ENCODE measurements around the gene MUC13. TPM values are rescaled to one million over a fixed set of nuclear protein-coding genes. Genes with fewer than 3 reads are reported as not detected.
A peak's percentile ranks its signal among the peaks of the same experiment; 100 is the strongest.

Gene MUC13
- total RNA-seq, 4 donors from 2014 or later: 1.7 TPM; not detected in 3

DNA sequence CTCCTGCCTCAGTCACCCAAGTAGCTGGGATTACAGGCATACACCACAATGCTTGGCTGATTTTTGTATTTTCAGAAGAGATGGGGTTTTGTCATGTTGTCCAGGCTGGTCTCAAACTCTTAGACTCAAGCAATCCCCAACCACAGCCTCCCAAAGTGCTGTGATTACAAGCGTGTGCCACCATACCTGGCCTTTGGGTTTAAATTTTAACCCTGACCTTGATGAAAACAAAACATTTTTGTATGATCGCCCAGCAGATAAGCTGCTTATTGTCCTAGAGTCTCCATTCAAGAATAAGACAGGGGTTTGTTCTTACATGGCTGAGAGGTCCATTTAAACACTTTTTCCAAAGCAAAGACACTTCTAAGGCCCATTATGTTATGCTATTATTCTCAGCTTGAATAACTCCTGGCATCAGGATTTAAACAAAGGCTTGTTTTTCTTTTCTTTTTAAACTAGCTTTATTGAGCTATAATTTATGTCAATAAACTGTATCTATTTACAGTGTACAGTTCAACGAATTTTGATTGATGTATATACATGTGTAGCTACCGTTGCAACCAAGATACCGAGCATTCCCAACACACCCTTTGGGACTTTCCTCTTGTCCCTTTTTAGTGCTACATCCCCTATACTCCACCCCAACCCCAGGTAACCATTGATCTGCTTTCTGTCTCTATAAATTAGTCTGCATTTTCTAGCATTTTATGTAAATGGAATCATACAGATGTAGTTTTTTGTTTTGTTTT is 1.4 kb upstream of the MUC13 start:
- H3K4me1 ChIP-seq: no peaks in the 10 kb centered on the region
- ATAC-seq (no peak), DNase-seq (no peak)
- no peak overlapping the region for H3K27ac ChIP-seq
- H3K9me3 ChIP-seq: no peaks in the 10 kb centered on the region
- no peaks in the 10 kb centered on the region for H3K36me3 ChIP-seq
- no peak for TF ChIP-seq POLR2A (IDR thresholded peaks at IDR 0.05)
- TF ChIP-seq, protein P1, sequence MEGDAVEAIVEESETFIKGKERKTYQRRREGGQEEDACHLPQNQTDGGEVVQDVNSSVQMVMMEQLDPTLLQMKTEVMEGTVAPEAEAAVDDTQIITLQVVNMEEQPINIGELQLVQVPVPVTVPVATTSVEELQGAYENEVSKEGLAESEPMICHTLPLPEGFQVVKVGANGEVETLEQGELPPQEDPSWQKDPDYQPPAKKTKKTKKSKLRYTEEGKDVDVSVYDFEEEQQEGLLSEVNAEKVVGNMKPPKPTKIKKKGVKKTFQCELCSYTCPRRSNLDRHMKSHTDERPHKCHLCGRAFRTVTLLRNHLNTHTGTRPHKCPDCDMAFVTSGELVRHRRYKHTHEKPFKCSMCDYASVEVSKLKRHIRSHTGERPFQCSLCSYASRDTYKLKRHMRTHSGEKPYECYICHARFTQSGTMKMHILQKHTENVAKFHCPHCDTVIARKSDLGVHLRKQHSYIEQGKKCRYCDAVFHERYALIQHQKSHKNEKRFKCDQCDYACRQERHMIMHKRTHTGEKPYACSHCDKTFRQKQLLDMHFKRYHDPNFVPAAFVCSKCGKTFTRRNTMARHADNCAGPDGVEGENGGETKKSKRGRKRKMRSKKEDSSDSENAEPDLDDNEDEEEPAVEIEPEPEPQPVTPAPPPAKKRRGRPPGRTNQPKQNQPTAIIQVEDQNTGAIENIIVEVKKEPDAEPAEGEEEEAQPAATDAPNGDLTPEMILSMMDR (IDR thresholded peaks at IDR 0.05 in 4 of 5, conservative IDR thresholded peaks at IDR 0.05 in 1 of 5): no peak
- in situ Hi-C loops (cut with MboI; ENCODE audit: low sequenced_read_pairs in 4 of 4) (no loop called here), intact Hi-C loops (cut with DNase I; ENCODE audit: low total_unique reads) (no loop called here)
- H3K4me3 ChIP-seq: no peak overlapping the region
- no peaks in the 10 kb centered on the region for H3K27me3 ChIP-seq

DNA sequence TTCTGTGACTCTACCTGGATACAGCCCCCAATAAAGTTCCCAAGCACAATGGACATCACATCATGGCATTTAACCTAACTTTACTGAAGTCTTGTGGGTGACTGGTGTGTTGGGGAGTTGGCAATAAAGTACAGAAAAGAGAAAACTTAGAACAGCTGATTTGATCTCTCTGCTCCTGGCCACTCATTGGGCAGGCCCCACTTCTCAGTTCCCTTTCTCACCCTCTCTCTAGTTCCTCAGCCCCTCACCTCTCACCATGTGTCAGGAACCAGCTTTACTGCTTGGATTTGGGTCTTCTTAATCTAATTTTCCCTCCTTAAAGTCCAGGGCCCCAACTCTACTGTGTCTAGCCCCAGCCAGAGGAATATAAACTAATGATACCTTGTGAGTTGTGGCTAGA is 713 bp upstream of the MUC13 start:
- Histone ChIP-seq H3K4me1 (no peaks in the 10 kb centered on the region), H3K4me3 (no peak overlapping the region), H3K36me3 (no peaks in the 10 kb centered on the region), H3K9me3 (no peaks in the 10 kb centered on the region), H3K27me3 (no peaks in the 10 kb centered on the region), H3K27ac (no peak overlapping the region)
- ATAC-seq (no peak), DNase-seq (no peak)
- in situ Hi-C loops (cut with MboI; ENCODE audit: low sequenced_read_pairs in 4 of 4) (no loop called here), intact Hi-C loops (cut with DNase I; ENCODE audit: low total_unique reads) (no loop called here)
- TF ChIP-seq POLR2A (IDR thresholded peaks at IDR 0.05): no peak
- TF ChIP-seq, protein P1 (IDR thresholded peaks at IDR 0.05 in 4 of 5, conservative IDR thresholded peaks at IDR 0.05 in 1 of 5): no peak

DNA sequence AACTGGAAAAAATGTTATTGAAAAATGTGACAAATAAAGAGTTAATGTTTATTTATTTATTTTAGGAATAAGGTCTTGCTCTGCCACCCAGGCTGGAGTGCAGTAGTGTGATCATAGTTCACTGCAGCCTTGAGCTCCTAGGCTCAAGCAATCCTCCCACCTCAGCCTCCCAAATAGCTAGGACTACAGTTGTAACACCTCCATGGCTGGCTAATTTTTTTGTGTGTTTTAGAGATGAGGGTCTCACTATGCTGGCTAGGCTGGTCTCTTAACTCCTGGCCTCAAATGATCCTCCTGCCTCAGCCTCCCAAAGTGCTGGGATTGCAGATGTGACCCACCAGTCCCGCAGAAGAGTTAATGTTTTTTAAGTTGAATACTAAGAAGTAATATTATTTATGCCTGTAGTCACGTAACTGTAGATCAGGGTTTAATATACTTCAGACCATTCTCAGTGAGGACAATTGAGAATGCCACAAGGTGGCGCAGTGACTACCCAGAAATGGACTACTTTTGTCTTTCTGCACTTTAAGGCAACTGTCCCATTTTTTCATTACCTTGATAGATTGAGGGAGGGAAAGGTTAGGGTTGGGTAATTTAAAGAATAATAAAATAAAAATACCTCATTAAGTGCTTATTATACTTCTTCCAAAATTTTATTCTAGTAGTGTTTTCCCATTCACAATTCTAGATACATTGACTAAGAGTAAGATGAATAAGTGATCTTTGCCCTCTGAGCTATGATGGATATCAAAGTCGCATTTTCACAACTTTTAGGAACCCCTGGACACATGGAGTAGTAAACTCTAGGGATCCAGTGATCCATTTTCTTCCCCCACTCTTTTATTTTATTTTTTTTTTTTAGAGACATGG is 6.0 kb downstream of the MUC13 start:
- H3K27ac ChIP-seq: no peak overlapping the region
- no peak for TF ChIP-seq POLR2A (IDR thresholded peaks at IDR 0.05)
- TF ChIP-seq, protein P1 (IDR thresholded peaks at IDR 0.05 in 4 of 5, conservative IDR thresholded peaks at IDR 0.05 in 1 of 5): peak in 4 of 5 experiments; percentile 35 to 65 (median 52)
- peak; percentile 30 to 50 for ATAC-seq
- no peaks in the 10 kb centered on the region for H3K36me3 ChIP-seq
- no peaks in the 10 kb centered on the region for H3K9me3 ChIP-seq
- no peak overlapping the region for H3K4me3 ChIP-seq
- no peaks in the 10 kb centered on the region for H3K27me3 ChIP-seq
- in situ Hi-C loops (cut with MboI; ENCODE audit: low sequenced_read_pairs in 4 of 4) (loop anchor here in 1 of 4 donors (10.0 kb wide), 2 partner anchors 236 to 506 kb away; no protein-coding TSS in a partner anchor), intact Hi-C loops (cut with DNase I; ENCODE audit: low total_unique reads) (loop anchor here (5.0 kb wide), 2 partner anchors 234 to 509 kb away; no protein-coding TSS in a partner anchor)
- peaks cover 9 to 14% of the 10 kb centered on the region in 2 donors for H3K4me1 ChIP-seq
- DNase-seq: peak in 1 of 2 donors; percentile 35

DNA sequence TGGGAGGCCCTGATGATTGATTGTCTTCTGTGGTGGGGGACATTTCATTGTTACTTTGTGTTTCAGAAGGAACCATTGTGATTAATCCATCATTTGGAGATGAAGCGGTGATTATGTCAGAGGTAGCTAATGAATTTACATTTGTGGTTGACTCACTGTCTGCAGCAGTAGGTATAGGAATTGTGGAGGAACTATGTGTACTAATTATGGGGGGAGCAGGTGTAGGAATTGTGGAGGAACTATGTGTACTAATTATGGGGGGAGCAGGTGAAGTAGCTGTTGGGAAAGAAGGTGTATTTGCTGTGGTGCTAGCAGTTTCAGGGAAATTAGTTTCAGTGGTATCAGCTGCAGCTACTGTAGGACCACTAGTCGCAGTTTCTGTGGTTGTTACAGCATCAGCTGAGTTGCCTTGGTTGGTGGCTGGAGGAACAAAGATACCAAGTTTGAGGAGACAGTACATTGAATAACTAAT is 6.9 kb downstream of the MUC13 start:
- Histone ChIP-seq H3K4me3 (no peak overlapping the region), H3K4me1 (peaks cover 9 to 14% of the 10 kb centered on the region in 2 donors), H3K36me3 (no peaks in the 10 kb centered on the region), H3K27me3 (no peaks in the 10 kb centered on the region), H3K9me3 (no peaks in the 10 kb centered on the region), H3K27ac (no peak overlapping the region)
- in situ Hi-C loops (cut with MboI; ENCODE audit: low sequenced_read_pairs in 4 of 4) (loop anchor here in 1 of 4 donors (10.0 kb wide), 2 partner anchors 237 to 507 kb away; no protein-coding TSS in a partner anchor), intact Hi-C loops (cut with DNase I; ENCODE audit: low total_unique reads) (loop anchor here (5.0 kb wide), 2 partner anchors 235 to 510 kb away; no protein-coding TSS in a partner anchor)
- DNase-seq: no peak
- TF ChIP-seq, protein P1 (IDR thresholded peaks at IDR 0.05 in 4 of 5, conservative IDR thresholded peaks at IDR 0.05 in 1 of 5): no peak
- TF ChIP-seq POLR2A (IDR thresholded peaks at IDR 0.05): no peak
- no peak for ATAC-seq

Data from gastrocnemius medialis (tissue), 4 donors.